GM18498 (cell line): ENCODE measurements around the gene EHD3.

Experiments
- ATAC-seq: cut with Tn5 transposase; IDR thresholded peaks from one replicate; pipeline ENCODE4 v1.9.1; 2021; ENCODE audit warnings: mild to moderate bottlenecking, moderate library complexity; ENCODE audit not compliant: unreplicated experiment

The EHD3 gene

GRCh38 chr2:31233741-31234682, at the start of gene EHD3:
EHD3 (plus strand) TSS chr2:31234152; CDS start chr2:31234622, 470 bp downstream.
- ATAC-seq, result peak; percentile 98

GRCh38 chr2:31187166-31187565, 46.8 kb upstream of the EHD3 start:
- ATAC-seq, result no peak

- ATAC-seq, result no peak
Measured at GRCh38 chr2:31188131-31188530, 45.8 kb upstream of the EHD3 start.

- ATAC-seq, result no peak
Measured at GRCh38 chr2:31189141-31189540, 44.8 kb upstream of the EHD3 start.

- ATAC-seq, result no peak
Measured at GRCh38 chr2:31190188-31190587, 43.8 kb upstream of the EHD3 start.

GRCh38 chr2:31191931-31192330, 42.0 kb upstream of the EHD3 start:
- ATAC-seq, result no peak

- no peak for ATAC-seq
Measured at GRCh38 chr2:31192396-31192795, 41.6 kb upstream of the EHD3 start.

GRCh38 chr2:31192851-31193392, 41.0 kb upstream of the EHD3 start:
- ATAC-seq, result no peak

GRCh38 chr2:31193806-31194205, 40.1 kb upstream of the EHD3 start:
- no peak for ATAC-seq

- no peak for ATAC-seq
Measured at GRCh38 chr2:31196622-31197021, 37.3 kb upstream of the EHD3 start.

GRCh38 chr2:31197166-31197565, 36.8 kb upstream of the EHD3 start:
- ATAC-seq, result no peak

GRCh38 chr2:31197669-31198068, 36.3 kb upstream of the EHD3 start:
- ATAC-seq, result no peak

GRCh38 chr2:31199206-31199605, 34.7 kb upstream of the EHD3 start:
- ATAC-seq, result no peak

GRCh38 chr2:31200972-31201371, 33.0 kb upstream of the EHD3 start:
- no peak for ATAC-seq

- ATAC-seq, result no peak
Measured at GRCh38 chr2:31202041-31202440, 31.9 kb upstream of the EHD3 start.

GRCh38 chr2:31202833-31203232, 31.1 kb upstream of the EHD3 start:
- no peak for ATAC-seq

GRCh38 chr2:31203916-31204315, 30.0 kb upstream of the EHD3 start:
- ATAC-seq, result no peak

- ATAC-seq, result no peak
Measured at GRCh38 chr2:31204783-31205182, 29.2 kb upstream of the EHD3 start.

GRCh38 chr2:31205186-31205585, 28.8 kb upstream of the EHD3 start:
- no peak for ATAC-seq

- ATAC-seq, result no peak
Measured at GRCh38 chr2:31205613-31206012, 28.3 kb upstream of the EHD3 start.

GRCh38 chr2:31207790-31208189, 26.2 kb upstream of the EHD3 start:
- no peak for ATAC-seq

GRCh38 chr2:31208240-31208639, 25.7 kb upstream of the EHD3 start:
- no peak for ATAC-seq
